NOMO-1 treated with DMSO at 0.1 percent for 48 hours (cell line): ENCODE data around the gene TRIM27.
"Not testable (repeated sequence)": the region's sequence is repeated elsewhere in the genome, so short reads cannot be mapped to it uniquely, and the experiment has no call there.

Source experiments
- DNase-seq: peaks from one replicate; lab custom pipeline; 2025; ENCODE audit not compliant: unreplicated experiment; lab: John Stamatoyannopoulos, UW

The TRIM27 gene

DNA sequence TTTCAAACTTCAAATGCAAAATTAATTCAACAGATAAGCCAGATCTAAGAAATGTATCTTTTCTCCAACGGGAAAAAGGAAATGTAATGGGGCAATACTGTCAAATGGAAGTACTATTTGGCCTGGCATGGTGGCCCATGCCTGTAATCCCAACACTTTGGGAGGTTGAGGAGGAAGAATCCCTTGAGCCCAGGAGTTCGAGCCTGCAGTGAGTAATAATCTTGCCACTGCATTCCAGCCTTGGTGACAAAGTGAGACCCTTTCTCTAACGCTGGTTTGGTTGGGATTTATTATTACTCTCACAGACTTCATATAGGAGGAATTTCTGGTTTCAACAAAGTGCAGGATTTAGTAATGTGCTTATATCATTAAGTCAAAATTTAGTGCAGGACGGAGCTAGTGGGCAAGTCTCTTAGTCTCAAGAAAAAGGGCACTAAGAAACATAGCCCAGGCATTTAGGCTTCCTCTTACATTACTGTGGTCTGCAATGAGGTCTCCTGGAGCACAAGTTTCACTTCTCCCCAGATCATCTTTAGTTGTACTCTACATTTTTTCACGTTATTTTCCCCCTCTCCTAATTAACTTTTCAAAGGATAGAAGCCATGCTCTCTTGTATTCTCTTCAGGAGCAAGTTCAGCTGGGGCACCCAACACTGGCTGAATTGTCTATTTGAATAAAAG, 23.1 kb downstream of the TRIM27 start:
- peak; percentile 78 for DNase-seq

DNA sequence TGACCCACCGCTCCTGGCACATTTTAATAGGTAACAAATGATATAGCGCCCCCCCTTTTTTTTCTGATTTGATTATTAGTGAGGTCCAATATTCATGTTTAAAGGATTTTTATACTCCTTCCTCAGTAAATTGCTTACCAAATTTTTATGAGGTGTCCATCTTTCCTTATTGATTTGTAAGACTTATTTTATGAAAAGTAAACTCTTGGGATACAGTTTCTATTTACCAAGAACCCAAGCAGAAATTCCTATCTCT, 25.1 kb downstream of the TRIM27 start:
- no peak for DNase-seq

DNA sequence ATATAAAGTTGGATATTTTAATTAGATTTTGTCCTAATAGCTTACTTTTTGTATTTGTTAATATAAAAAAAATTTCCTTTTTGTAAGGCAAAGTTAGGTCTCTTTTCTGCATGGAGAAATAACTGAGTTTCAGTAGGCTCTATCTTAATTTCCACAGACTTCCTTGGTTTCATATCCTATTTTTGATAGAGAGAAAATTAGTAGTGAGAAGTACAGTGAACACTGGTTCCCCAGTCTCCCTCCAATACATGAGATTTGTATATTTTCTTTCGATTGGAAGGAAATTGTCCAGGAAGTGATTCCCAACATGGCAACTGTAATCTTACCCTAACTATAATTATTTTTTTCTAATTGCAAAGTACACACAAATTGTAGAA, 26.4 kb downstream of the TRIM27 start:
- DNase-seq: peak; percentile 47

DNA sequence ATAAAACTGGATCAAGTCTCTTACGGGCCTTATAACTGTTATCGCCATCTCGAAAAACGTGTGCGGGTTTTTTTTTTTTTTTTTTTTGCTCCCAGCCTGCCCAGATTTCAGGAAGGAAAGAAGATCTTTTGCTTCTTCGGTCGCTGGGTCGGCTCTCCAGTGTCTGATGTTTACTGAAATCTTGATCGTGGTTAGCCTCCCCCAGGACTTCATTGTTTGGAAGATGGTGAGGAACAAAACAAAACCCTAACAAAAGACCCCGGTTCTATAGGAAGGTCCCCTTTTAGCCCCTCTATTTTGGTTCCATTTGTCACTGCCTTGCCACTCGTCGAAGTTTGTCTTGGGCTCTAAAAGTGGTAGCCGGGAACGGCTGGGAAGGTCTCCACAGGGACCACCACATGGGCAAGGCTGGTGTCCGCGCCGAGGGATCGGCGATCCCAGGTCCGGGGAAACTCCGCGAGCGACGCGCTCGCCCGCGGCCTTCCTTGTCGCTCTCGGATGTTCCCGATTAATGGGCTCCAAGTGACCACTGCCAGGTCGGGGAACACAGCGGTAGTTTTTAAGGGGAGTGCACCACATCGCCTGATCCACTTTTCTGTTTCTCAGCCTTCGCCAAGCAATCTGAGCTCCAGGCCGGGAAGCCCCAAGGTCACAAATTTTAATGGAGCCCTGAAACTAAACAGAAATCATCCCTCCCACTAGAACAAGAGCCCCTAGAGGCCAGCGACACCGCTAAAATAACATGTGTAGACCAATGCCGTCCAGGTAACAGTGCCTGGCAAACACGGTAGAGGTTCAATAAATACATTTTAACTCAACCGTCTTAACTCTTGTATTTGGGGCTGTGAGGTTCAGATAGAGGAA, 27.0 kb downstream of the TRIM27 start:
- DNase-seq: peak; percentile 57

DNA sequence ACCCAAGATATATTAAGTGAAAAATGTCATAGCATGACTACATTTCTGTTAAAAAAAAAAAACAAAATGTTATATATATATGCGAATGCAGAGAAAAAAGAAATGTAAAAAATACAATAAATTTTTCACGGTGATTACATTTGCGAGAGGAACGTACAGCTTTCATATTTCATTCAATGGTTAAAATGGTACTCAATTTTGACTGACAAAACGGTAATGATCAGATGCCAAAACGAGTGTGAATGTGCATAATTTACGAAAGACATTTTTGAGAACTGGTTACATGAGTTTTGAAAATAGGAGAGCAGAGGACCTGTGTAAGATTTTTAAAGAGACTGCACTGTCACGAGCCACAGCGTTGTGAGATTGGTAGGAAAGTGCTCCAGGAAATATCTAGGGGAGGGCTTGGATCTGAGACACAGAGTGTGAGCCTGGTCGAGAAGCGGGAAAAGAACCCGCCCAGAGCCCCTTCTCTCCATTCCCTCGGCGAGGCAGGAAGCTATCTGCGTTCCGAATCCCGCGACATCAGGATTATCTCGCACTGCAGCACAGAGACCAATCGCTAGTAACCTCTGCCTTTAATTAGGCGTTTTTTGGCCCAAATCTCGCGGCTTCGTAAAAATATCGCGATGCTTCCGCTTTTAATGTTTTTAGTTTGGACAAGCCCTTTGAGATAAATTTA, 28.5 kb downstream of the TRIM27 start:
- peak; percentile 94 for DNase-seq

DNA sequence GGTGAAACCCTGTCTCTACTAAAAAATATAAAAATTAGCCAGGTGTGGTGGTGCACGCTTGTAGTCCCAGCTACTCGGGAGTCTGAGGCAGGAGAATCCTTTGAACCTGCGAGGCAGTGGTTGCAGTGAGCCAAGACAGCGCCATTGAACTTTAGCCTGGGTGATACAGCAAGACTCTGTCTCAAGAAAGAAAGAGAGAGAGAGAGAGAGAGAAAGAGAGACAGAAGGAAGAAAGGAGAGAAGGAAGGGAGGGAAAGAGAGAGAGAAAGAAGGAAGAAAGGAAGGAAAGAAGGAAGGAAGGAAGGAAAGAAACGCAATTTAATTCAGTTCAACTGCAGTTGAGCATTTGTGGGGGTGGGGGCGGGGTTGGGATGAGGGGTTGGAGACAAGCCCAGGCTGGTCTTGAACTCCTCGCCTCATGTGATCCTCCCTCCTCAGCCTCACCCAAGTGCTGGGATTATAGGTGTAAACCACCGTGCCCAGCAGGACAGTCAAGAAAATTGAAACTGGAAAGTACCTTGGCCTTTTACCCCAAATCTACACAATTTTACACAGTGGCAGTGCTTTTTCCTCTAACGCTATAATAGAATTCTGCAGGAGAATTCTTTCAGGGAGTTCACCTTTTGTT, 30.5 kb downstream of the TRIM27 start:
- no peak for DNase-seq

DNA sequence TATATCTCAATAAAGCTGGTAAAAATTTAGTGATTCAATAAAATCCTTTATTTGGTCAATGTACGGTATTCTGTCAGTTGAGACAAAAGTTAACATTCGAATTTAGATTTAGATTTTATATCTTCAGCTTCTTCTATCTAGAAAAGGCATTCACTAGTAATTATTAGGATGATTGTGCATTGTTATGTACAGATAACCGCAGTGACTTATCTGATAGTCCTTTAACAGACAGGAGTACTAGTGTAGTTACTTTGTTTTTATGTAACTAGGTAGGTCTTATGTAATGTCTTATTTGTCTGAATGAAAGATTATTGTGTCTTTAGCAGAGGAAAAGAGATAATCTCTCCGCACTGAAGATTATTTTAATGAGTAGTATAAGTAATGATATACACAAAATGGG, 31.3 kb downstream of the TRIM27 start:
- DNase-seq: no peak

DNA sequence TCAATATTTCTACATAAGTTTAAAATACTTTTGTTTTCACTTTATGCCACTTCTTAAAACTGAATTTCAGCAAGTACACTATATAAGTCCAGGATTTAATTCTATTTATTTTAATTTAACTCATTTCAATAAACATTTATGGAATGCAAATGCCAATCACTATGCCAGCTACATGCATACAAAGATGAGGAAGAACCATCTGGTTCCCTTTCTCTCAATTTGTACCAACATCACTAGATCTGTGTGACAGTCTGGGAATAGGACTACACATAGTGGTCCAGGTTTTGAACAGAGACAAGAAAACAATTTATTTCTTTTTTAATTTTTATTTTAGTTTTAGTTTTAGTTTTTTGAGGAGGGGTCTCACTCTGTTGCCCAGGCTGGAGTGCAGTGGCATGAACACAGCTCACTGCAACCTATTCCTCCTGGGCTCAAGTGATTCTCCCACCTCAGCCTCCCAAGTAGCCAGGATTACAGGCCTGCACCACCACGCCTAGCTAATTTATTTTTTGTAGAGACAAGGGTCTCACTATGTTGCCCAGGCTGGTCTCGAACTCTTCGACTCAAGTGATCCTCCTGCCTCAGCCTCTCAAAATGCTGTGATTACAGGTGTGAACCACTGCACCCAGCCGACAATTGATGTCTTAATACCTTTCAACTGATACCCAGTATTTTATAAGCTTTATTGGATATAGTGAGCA, 35.8 kb downstream of the TRIM27 start:
- DNase-seq: no peak

DNA sequence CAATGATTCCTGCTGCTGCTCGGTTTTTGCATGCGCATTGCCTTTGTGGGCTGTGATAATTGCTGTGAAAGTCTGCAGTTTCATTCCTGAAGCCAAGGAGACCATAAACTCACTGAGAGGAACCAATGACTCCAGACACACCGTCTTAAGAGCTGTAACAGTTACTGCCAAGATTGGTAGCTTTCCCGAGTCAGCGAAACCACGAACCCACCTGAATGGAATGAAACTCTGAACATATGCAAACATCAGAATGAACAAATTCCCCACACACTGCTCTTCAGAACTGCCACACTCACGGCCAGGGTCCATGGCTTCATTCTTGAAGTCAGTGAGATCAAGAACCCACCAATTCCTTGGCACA, 37.7 kb downstream of the TRIM27 start:
- DNase-seq: no peak

DNA sequence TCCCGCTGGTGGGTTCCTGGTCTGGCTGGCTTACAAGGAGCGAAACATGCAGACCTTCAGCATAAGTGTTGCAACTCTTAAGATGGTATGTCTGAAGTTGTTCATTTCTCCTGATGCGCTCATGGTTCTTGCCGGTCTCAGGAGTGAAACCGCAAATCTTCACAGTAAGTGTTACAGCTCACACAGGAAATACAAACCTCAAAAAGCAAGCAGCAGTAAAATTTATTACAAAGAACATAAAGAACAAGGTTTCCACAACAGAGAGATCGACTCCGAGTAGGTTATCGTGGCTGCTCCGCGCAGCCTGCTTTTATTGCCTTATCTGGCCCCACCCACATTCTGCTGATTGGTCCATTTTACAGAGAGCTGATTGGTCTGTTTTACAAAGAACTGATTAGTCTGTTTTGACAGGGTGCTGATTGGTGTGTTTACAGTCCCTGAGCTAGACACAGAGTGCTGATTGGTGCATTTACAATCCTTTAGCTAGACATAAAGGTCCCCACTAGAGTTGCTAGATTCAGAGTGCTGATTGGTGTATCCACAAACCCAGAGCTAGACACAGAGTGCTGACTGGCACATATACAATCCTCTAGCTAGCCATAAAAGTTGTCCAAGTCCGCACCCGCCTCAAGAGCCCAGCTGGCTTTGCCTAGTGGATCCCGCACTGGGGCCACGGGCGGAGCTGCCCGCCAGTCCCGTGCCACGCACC, 39.2 kb downstream of the TRIM27 start:
- peak; percentile 66 for DNase-seq

DNA sequence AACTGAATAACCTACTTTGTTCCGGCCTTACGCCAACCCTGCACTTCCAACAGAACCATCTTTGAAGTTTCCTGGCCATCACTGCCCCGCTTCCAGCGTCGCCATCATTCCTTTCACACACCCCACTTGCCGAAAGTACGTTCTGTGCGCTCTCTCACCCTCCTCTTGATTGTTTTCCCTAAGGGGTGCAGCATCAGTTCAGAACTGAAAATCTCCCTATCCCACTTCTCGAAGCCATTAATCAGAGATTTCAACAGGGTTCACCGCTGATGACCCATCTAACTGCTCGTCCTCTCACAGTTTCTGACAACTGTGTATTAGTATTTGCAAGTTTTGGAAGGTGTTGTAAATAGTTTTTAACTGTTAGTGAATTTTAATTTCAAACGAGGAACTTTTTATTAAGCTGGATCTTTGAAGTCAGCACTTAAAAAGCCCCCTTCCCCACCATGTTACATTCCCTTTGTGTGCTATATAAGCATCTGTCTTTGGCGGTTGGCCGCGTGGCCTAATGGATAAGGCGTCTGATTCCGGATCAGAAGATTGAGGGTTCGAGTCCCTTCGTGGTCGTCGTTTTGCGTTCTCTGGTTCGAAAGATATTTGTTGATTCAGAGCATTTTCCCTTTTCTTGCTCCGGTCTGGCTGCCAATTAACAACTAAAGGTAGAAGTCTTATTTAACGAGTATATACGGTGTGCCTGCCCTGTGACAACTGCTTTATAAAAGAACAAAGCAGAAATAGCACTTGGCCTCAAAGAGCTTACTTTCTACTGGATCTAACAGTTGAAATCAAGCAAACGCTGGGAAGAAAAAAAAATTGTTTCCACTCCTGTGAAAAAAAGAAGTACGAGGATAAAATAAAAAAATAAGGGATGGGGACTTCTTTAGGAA, 42.6 kb downstream of the TRIM27 start:
- peak; percentile 68 for DNase-seq

DNA sequence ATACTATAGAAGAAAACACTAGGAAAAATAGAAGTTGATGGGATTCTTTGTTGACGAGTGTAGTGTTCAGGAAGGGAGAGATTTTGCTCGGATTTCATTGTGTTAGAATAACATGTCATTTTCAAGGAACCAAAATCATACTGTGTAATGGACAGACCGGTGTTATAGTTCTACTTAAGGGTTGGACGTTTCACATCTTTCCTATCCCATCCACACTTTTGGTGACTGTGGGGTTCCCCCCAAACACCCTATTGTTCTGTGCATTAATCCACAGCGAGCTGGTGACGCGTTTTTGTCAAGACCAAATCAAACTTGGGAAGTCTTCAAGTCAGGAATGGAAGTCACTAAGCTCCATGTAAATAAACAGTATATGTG, 43.3 kb downstream of the TRIM27 start:
- DNase-seq: no peak

DNA sequence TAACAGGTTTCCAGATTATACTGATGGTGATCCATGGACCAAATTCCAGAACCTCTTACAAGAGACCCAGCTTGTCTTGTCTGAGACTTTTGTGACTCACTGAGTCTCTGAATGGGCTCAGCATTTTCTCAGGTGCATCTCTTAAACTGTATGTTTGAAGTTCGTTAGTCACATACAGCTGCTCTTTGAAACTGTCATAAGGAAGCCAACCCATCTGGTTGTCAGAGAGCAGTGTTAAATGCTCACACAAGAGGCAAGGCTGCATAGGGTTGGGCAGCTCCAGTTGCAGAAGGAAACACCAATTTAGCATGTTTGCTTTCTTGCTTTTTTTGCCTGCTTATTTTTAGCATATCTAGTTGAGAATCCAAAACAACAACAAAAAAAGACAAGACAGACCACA, 47.1 kb downstream of the TRIM27 start:
- no peak for DNase-seq

DNA sequence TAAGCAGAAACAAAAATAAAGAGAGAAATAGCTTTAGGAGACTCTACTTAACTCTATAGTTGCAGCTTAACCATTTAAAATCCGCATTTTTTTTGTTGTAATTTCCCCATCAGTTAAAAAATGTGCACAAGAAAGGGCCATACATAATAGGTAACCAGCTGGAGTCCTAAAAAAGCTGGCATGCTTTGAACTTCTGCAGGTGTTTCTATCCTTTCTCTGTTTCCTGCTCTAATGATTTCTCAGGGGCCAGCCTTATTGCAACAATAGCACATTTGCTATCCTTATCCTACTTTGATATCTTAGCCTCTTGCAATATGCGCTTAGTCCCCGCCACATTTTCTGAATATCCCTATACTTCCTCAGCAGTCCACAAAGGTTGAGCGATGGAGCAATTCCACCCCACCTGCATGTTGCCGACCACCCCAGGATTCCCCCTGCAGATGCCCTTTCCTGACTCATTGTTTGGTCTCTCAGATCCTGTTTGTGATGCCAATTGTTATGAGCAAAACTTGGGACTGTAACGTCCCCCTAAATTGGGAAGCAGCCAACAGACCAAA, 48.5 kb downstream of the TRIM27 start:
- DNase-seq: no peak

DNA sequence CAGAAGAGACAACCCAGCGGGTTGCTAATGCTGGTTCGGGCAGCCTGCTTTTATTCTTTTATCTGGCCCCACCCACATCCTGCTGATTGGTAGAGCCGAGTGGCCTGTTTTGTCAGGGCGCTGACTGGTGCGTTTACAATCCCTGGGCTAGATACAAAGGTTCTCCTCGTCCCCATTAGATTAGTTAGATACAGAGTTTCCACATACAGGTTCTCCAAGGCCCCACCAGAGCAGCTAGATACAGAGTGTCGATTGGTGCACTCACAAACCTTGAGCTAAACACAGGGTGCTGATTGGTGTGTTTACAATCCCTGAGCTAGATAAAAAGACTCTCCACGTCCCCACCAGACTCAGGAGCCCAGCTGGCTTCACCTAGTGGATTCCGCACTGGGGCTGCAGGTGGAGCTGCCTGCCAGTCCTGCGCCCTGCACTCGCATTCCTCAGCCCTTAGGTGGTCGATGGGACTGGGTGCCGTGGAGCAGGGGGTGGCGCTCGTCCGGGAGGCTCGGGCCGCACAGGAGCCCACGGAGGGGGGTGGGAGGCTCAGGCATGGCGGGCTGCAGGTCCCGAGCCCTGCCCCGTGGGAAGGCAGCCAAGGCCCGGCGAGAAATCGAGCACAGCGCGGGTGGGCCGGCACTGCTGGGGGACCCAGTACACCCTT, 51.5 kb downstream of the TRIM27 start:
- not testable (repeated sequence) for DNase-seq

DNA sequence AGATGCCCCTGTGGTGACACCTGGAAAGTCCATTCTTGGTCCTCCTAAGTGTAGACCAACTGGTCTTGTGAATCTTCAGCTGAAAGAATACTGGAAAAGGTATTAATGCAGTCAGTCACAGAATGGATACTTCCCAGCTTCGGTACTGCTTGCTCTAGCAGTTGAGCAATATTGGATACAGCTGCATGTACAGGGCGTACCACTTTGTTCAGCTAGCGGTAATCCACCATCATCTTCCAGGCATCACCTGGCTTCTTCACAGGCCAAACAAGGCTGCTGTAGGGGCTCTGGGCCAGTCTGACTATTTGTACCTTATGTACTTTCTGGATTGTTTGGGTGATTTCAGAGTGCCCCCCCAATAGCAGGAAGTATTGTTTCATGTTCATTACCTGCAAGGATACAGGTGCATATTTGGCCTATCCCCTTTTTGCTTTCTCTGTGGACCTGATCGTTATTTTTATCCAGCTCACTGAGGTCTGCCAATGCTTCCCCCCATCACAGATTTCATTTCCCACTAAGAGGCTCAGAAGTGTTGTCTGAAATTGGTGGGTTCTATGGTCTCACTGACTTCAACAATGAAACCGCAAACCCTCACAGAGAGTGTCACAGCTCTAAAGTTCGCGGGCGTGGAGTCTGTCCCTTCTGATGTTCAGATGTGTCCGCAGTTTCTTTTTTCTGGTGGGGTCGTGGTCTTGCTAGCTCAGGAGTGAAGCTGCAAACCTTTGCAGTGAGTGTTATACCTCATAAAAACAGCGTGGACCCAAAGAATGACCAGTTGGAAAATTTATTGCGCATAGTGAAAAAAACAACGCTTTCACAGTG, 52.2 kb downstream of the TRIM27 start:
- DNase-seq: no peak

DNA sequence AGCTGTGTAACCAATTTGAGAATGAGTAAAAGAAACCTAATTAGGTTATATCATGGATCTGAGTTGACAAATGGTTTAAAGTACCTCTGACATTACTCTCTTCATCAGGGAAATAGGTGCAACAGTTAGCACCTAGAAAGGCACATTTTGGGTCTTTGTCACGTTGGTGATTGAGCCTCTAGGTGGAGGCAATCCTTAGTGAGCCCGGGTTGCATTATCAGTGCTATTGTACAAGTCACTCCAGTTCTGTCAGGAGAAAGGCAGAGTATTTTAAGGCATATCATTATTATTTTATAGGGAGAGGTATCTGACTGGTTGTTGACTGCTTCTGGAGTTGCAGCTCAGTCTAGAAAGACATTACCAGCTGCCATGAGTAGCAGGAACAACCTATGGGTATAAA, 54.9 kb downstream of the TRIM27 start:
- no peak for DNase-seq

DNA sequence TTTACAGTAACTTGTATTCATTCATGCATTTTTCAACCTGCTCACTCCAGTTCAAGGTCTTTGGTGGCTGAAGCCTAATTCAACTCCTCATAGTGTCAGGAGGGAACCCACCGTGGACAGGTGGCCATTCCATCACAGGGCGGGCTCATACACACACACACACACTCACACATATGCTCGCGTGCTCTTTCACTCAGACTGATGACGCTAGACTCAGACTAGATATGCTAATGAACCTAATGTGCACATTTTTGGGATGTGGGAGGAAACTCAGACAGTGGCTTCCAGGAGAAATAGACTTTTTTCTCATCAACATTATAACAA, 56.7 kb downstream of the TRIM27 start:
- DNase-seq: no peak
